Mesothelial cell of epicardium (in vitro differentiated cells): Measurements from ENCODE around the gene COL8A2. TPM values are rescaled to one million over a fixed set of nuclear protein-coding genes. Genes with fewer than 3 reads are reported as not detected.
"Not testable (repeated sequence)": the region's sequence is repeated elsewhere in the genome, so short reads cannot be mapped to it uniquely, and the experiment has no call there.

ENCODE experiments used
- DNase-seq, 2 experiments: peaks; one replicate each; pipeline ENCODE4 v3.0.0; 2021; ENCODE audit warnings: low spot score in 2 of 2; ENCODE audit not compliant: unreplicated experiment in 2 of 2
- H3K27ac Mint-ChIP-seq: 2 replicates; pipeline ENCODE4 v1.8.0; 2021; ENCODE audit warnings: mixed read lengths
- H3K27me3 Mint-ChIP-seq: 2 replicates; pipeline ENCODE4 v1.8.0; 2021; ENCODE audit warnings: low read depth, mixed read lengths
- H3K36me3 Mint-ChIP-seq: 2 replicates; pipeline ENCODE4 v1.8.0; 2021; ENCODE audit warnings: mixed read lengths
- H3K4me1 Mint-ChIP-seq: 2 replicates; pipeline ENCODE4 v1.8.0; 2021; ENCODE audit warnings: mixed read lengths
- H3K4me3 Mint-ChIP-seq: 2 replicates; pipeline ENCODE4 v1.8.0; 2021; ENCODE audit warnings: mild to moderate bottlenecking, moderate library complexity, mixed read lengths
- H3K9me3 Mint-ChIP-seq: 2 replicates; pipeline ENCODE4 v1.8.0; 2021; ENCODE audit warnings: mixed read lengths
- CTCF ChIP-seq: fragments of 200-600 bp; sonication (generic); IDR thresholded peaks from one replicate; pipeline ENCODE4 v1.5.0; 2021; ENCODE audit warnings: antibody characterized with exemption; ENCODE audit not compliant: unreplicated experiment
- total RNA-seq: library from RNA; stranded (reverse); gene quantifications from 3 replicates; pipeline ENCODE4 v1.2.1, GENCODE V29; 2021

The COL8A2 gene
- total RNA-seq, 1 donor from 2014 or later: 10.4 TPM

- no peak for TF ChIP-seq CTCF
- Mint-ChIP-seq H3K36me3 (peaks cover 4% of the 10 kb centered on the region), H3K4me1 (peaks cover 59% of the 10 kb centered on the region), H3K4me3 (no peak overlapping the region), H3K27ac (peak overlapping the region; percentile 98), H3K9me3 (no peaks in the 10 kb centered on the region), H3K27me3 (no peaks in the 10 kb centered on the region)
- no peak for DNase-seq
Observed at GRCh38 chr1:36159614-36160387, 34.8 kb upstream of the COL8A2 start.

GRCh38 chr1:36158827-36159252 lies 33.8 kb upstream of the COL8A2 start:
- not testable (repeated sequence) for H3K27me3 Mint-ChIP-seq, H3K36me3 Mint-ChIP-seq, H3K27ac Mint-ChIP-seq, DNase-seq, H3K9me3 Mint-ChIP-seq
- peak overlapping the region; percentile 81 for H3K4me3 Mint-ChIP-seq
- H3K4me1 Mint-ChIP-seq: peaks cover 64% of the 10 kb centered on the region

GRCh38 chr1:36157973-36158826 lies 33.2 kb upstream of the COL8A2 start:
- Mint-ChIP-seq H3K4me1 (peaks cover 62% of the 10 kb centered on the region), H3K4me3 (peak overlapping the region; percentile 81)

GRCh38 chr1:36157115-36157903 lies 32.3 kb upstream of the COL8A2 start:
- no peak for DNase-seq
- H3K4me1 Mint-ChIP-seq: peaks cover 53% of the 10 kb centered on the region
- no peaks in the 10 kb centered on the region for H3K9me3 Mint-ChIP-seq
- no peaks in the 10 kb centered on the region for H3K36me3 Mint-ChIP-seq
- peak overlapping the region; percentile 81 for H3K4me3 Mint-ChIP-seq
- TF ChIP-seq CTCF: no peak
- no peaks in the 10 kb centered on the region for H3K27me3 Mint-ChIP-seq
- peak overlapping the region; percentile 91 for H3K27ac Mint-ChIP-seq

More at GRCh38 chr1:36157973-36158826, 33.2 kb upstream of the COL8A2 start:
- Mint-ChIP-seq H3K27me3 (no peaks in the 10 kb centered on the region), H3K9me3 (no peaks in the 10 kb centered on the region), H3K27ac (peak overlapping the region; percentile 91), H3K36me3 (no peaks in the 10 kb centered on the region)
- no peak for DNase-seq
- no peak for TF ChIP-seq CTCF

- no peak for TF ChIP-seq CTCF
- Mint-ChIP-seq H3K27me3 (no peaks in the 10 kb centered on the region), H3K27ac (peak overlapping the region; percentile 91), H3K4me1 (peaks cover 51% of the 10 kb centered on the region), H3K9me3 (no peaks in the 10 kb centered on the region), H3K4me3 (peak overlapping the region; percentile 81), H3K36me3 (no peaks in the 10 kb centered on the region)
- peak in 1 of 2 experiments; percentile 73 for DNase-seq
Observed at GRCh38 chr1:36156329-36157114, 31.5 kb upstream of the COL8A2 start.
